ENCODE measurements around the gene STAT2.
"Not testable (repeated sequence)": the region's sequence is repeated elsewhere in the genome, so short reads cannot be mapped to it uniquely, and the experiment has no call there.

STAT2 gene

DNA sequence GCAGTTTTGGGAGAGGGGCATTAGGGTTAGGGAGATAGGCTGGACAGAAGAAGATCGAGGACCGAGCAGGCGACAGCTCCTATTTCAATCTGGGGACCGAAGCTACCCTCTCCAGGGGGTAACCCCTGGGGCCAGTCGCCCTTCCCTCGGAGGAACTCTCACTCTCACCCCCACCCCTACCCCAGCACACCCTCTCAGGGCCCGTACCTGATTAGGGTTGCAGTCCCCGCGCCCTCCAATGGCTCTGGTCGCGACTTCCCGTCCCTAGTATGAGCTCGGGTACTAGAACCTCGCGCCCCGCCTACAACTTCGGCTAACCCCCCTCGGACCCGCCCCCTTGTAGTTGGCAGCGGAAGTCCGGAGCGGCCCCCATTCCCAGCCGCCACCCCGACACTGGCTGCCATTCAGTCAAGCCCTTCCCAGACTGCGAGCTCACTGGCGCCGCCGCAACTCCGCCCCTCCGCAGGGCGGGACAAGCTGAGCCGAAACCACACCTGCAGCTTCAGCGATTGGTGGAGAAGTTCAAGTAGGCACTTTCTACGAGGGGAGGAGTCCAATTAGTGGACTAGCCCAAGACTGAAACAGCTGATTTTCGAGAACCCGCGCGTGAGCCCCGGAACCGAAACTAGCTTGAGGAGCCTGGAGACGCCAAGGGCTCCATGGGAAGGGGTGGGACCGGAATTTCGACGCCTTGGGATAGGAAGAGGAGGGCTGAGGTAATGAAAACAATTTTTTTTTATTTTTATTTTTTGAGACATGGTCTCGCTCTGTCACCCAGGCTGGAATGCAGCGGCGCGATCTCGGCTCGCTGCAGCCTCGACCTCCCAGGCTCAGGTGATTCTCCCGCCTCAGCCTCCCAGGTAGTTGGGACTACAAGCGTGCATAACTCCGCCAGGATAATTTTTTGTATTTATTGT lies at the start of gene STAT2:
Gene STAT2 (minus strand): TSS at position 257 of the 917 bp plus-strand sequence. CDS start 3,536 bp downstream, outside the sequence.
- peak; percentile 99 for DNase-seq (ENCODE audit: low read depth, low spot score)

DNA sequence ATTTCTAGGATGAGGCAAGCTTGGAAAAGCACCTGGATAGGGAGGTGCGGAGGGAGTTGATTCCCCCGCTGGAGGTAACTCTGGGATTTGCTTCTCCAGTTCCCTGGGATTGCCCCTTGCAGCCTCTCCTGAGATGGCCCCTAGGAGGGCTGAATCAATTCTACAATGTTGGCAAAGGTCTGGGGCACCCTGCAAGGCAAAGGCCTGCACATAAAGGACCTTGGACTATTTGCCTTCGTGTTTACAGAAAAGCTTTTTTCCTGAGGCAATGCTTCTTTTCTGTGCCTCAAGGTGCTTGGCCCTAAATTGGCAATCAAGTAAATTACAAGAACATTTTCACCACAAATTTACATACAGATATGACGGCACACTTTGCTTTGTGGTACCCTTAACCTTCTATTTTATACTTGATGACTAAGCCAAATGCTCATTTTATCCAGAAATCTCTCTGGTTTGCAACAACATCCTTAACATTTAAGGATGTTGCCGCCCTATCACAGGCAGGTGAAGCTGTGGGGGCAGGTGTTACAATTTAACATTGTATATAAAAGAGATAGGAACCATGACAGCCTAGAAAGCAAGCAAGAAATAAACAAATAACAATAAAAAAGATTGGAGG lies 49.0 kb upstream of the STAT2 start:
- no peak for DNase-seq (ENCODE audit: low read depth, low spot score)

GRCh38 chr12:56404227-56404626 lies 44.3 kb upstream of the STAT2 start:
- DNase-seq (ENCODE audit: low read depth, low spot score), result not testable (repeated sequence)

DNA sequence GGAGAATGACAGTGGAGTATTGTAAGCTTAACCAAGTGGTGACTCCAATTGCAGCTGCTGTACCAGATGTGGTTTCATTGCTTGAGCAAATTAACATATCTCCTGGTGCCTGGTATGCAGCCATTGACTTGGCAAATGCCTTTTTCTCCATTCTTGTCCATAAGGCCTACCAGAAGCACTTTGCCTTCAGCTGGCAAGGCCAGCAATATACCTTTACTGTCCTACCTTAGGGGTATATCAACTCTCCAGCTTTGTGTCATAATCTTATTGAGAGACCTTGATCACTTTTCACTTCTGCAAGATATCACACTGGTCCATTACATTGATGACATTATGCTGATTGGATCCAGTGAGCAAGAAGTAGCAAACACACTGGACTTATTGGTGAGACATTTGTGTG lies 41.7 kb upstream of the STAT2 start:
- not testable (repeated sequence) for DNase-seq (ENCODE audit: low read depth, low spot score)

- DNase-seq (ENCODE audit: low read depth, low spot score), result not testable (repeated sequence)
Measured at GRCh38 chr12:56401125-56401524, 41.2 kb upstream of the STAT2 start.

GRCh38 chr12:56399466-56399865 lies 39.6 kb upstream of the STAT2 start:
- DNase-seq (ENCODE audit: low read depth, low spot score), result not testable (repeated sequence)

DNA sequence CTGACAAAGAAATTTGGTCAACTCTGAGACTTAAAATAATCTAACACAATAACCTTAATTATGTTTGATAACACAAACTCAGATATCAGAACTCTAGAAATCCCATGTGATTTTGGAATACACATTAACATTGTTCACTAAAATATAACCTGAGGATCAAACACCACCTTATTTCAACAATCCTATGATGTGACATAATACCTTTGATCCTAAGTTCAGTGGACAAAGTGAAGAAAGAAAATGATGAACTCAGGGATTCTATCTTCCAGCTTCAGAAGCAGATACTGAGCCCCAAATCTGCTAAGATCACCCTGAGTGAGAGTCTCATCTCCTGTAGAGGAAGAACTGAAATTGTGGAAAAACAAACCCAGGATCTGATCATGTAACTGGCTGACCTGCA lies 38.4 kb upstream of the STAT2 start:
- no peak for DNase-seq (ENCODE audit: low read depth, low spot score)

DNA sequence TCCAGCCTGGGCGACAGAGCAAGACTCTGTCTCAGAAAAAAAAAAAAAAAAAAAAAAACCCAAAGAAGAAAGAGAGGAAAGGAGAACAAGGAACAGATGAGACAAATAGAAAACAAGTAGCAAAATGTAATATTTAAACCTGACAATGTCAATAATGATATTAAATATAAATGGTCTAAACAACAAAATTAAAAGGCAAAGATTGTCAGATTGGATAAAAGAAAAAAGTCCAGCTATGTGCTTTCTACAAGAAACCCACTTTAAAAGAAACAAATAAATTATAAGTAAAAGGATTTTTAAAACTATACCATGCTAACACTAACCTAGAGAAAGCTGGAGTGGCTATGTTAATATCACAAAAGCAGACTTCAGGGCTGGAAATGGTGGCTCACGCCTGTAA lies 32.4 kb upstream of the STAT2 start:
- no peak for DNase-seq (ENCODE audit: low read depth, low spot score)

DNA sequence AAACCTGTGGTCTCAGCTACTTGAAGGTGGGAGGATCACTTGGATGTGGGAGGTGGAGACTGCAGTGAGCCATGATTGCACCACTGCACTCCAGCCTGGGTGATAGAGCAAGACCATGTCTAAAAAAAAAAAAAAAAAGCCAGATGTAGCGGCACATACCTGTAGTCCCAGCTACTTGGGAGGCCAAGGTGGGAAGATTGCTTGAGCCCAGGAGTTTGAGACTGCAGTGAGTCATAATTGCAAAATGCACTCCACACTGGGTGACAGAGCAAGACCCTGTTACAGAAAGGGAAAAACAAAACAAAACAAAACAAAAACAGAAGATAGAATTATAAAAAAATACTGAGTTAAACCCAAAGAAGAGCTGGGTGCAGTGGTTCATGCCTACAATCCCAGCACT lies 31.8 kb upstream of the STAT2 start:
- DNase-seq (ENCODE audit: low read depth, low spot score), result no peak

DNA sequence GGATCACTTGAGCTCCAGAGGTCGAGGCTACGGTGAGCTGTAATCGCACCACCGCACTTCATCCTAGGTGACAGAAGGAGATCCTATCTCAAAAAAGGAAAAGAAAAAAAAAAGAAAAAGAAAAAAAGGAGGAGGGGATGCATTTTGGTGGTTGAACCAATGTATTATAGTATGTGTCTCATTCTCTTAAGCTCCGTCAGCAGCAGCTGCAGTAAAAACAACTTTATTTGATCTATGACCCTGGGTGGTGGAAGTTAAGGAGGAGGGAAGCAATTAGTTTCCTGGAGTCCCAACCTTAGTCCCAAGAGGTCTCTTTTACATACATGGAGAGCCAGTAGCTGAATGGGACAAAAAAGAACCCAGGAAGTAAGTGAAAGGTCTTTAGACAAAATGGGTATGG lies 29.5 kb upstream of the STAT2 start:
- DNase-seq (ENCODE audit: low read depth, low spot score), result no peak

GRCh38 chr12:56387152-56387736 lies 27.3 kb upstream of the STAT2 start:
- DNase-seq (ENCODE audit: low read depth, low spot score), result peak; percentile 7

DNA sequence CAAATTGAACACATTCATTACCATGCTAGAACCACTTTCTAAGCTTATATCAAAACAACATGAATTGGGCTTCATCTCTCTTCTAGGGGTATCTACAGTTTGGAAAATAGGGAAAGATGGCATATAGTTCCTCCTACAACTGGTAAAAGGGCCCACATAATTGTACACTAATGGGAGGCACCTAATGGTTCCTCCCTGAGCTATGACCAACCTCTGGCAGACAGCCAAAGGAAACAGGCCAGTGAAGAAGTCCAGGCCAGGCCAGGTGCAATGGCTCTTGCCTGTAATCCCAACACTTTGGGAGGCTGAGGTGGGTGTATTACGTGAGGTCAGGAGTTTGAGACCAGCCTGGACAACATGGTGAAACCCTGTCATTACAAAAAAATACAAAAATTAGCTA lies 26.0 kb upstream of the STAT2 start:
- DNase-seq (ENCODE audit: low read depth, low spot score), result no peak

- DNase-seq (ENCODE audit: low read depth, low spot score), result no peak
Measured at GRCh38 chr12:56382611-56383010, 22.7 kb upstream of the STAT2 start.

- no peak for DNase-seq (ENCODE audit: low read depth, low spot score)
Measured at GRCh38 chr12:56377989-56378316, 18.0 kb upstream of the STAT2 start.

GRCh38 chr12:56377310-56377988 lies 17.5 kb upstream of the STAT2 start:
- DNase-seq (ENCODE audit: low read depth, low spot score), result no peak

DNA sequence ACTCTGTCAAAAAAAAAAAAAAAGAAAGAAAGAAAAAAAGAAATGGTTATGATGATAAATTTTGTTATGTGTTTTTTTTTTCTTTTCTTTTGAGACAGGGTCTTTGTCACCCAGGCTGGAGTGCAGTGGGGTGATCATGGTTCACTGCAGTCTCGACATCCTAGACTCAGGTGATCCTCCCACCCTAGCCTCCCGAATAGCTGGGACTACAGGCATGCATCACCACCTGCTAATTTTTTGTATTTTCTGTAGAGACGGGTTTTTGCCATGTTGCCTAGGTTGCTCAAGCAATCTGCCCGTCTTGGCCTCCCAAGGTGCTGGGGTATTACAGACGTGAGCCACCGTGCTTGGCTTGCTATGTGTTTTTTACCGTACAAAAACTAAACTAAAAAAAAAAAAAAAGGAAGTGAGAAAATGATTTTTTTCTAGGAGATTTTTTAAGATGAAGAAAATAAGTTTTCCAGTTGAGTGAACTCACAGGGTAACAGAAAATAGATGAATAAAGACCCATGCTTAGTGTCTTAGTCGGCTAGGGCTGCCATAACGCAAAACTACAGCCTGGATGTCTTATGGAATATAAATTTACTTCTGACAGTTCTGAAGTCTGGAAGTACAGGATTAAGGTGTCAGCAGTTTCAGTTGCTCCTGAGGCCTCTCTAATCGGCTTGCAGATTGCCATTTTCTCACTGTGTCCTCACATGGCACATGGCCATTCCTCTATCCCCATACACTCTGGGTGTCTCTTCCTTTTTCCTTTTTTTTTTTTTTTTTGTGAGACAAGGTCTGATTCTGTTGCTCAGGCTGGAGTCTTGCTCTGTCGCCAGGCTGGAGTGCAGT lies 15.9 kb upstream of the STAT2 start:
- DNase-seq (ENCODE audit: low read depth, low spot score), result no peak

DNA sequence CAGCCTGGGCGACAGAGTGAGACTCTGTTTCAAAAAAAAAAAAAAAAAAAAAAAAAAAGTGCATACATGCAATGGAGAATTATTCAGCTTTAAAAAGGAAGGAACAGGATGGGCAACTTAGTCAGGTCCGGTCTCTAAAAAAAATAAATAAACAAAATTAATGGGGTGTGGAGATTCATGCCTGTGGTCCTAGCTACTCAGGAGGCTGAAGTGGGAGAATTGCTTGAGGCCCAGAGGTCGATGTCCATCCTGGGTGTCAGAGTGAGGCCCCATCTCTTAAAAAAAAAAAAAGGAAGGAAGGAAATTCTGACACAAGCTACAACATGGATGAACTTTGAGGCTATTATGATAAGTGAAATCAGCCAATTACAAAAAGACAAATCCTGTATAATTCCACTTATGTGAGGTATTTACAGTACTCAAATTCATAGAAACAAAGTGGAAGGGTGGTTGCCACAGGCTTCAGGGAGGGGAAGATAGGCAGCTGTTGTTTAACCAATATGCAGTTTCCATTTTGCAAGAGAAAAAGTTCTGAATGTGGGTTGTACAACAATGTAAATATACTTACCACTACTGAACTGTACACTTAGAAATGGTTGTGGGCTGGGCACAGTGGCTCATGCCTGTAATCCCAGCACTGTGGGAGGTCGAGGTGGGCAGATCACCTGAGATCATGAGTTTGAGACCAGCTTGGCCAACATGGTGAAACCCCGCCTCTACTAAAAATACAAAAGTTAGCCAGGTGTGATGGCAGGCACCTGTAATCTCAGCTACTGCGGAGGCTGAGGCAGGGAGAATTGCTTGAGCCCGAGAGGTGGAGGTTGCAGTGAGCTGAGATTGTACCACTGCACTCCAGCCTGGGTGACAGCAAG lies 15.1 kb upstream of the STAT2 start:
- no peak for DNase-seq (ENCODE audit: low read depth, low spot score)

DNA sequence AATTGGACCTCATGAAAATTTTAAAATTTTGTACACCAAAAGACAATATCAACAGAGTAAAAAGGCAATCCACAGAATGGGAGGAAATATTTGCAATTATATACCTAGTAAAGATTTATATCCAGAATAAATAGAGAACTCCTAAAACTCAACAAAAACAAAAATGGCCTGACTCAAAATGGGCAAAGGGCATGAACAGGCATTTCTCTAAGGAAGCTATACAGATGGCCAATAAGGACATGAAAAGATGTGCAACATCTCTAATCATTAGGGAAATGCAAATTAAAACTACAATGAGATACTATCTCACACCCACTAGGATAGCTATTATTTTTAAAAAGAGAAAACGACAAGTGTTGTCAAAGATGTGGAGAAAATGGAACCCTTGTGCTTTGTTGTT lies 13.6 kb upstream of the STAT2 start:
- no peak for DNase-seq (ENCODE audit: low read depth, low spot score)

DNA sequence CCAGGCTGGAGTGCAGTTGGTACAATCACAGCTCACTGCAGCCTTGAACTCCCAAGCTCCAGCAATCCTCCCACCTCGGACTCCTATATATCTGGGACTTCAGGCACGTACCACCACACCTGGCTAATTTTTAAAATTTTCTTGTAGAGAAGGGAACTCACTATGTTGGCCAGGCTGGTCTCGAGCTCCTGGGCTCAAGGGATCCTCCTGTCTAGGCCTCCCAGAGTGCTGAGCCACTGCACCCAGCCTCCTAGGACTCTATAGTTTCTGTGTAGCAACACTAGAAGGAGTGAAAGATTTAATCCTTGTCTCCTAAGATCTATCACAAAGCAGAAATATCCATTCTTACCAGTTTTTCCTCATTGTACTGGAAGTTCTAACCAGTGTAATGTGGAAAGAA lies 7.0 kb upstream of the STAT2 start:
- no peak for DNase-seq (ENCODE audit: low read depth, low spot score)
